AG20443 (cell line): ENCODE results near the gene IGF1R.

ENCODE experiments used
- DNase-seq: peaks from one replicate; pipeline ENCODE4 v3.0.0; 2012; ENCODE audit warnings: low spot score, mixed read lengths

IGF1R gene

DNA sequence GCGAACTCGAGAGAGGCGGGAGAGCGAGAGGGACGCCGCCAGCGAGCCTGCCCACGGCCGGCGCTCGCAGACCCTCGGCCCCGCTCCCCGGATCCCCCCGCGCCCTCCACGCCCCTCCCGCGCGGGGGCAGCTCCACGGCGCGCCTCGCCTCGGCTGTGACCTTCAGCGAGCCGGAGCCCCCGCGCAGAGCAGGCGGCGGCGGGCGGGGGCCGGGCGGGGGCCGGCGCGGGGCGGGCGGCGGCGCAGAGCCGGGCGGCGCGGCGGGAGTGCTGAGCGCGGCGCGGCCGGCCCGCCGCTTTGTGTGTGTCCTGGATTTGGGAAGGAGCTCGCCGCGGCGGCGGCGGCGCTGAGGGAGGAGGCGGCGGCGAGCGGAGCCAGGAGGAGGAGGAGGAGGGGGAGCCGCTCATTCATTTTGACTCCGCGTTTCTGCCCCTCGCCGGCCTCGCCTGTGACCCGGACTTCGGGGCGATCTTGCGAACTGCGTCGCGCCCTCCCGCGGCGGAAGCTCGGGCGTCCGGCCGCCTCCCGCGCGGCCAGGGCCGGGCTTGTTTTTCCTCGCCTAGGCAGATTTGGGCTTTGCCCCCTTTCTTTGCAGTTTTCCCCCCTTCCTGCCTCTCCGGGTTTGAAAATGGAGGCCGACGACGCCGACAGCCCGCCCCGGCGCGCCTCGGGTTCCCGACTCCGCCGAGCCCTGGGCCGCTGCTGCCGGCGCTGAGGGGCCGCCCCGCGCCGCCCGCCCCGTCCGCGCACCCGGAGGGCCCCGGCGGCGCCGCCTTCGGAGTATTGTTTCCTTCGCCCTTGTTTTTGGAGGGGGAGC lies 524 bp downstream of the IGF1R start:
- peak; percentile 51 for DNase-seq

GRCh38 chr15:98649472-98650416 lies 1.4 kb downstream of the IGF1R start:
- DNase-seq: peak; percentile 49

- DNase-seq: no peak
Measured at GRCh38 chr15:98650417-98651035, 2.2 kb downstream of the IGF1R start.

GRCh38 chr15:98651036-98651481 lies 2.7 kb downstream of the IGF1R start:
- peak; percentile 36 for DNase-seq

DNA sequence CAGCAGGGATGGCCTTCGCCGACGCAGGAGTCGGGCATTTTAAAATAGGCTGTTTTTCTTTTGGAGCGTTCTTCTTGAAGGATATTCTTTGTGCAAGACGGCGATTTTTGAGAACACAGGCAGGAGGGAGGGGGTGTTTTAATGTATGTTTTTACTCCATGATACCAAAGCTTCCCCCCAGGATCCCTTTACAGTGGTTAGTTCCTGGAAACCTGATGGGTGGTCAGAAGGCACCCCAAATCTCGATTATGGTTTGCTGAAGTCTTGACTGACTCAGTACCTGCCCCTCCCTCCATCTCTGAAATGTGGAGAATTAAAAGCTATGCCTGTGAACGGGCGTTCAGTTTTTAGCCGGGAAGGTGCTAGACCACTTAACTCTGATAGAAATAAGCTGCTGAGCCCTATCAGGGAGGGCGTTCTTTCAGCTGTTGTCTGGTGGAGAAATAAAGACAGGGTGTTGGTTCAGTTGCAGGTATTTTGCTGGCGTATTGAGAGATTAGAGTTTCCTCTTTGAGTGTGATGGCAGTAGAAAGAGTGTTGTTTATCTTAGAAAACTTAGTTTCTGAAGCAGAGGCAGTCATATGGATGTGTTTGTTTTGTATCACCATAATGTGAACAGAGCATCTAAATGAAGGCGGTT lies 3.4 kb downstream of the IGF1R start:
- no peak for DNase-seq

DNA sequence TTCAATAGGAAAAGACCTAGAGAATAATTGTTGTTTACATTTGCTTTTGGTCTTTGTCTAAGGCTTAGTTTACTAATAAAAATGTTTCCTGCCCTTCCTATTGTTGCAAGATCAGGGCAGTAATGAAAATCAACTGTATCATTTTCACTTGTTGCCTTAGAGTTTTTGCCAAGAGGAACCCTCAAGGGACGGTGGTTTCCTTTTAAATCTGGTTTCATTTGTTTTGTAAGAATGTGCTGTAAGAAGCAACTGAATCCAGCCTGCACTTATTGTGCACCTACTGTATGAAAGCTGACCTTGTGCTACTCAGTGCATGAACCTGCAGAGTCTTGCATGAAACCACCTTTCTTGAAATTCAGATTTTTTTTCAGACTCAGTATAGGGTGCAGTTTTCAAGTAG lies 5.3 kb downstream of the IGF1R start:
- no peak for DNase-seq

DNA sequence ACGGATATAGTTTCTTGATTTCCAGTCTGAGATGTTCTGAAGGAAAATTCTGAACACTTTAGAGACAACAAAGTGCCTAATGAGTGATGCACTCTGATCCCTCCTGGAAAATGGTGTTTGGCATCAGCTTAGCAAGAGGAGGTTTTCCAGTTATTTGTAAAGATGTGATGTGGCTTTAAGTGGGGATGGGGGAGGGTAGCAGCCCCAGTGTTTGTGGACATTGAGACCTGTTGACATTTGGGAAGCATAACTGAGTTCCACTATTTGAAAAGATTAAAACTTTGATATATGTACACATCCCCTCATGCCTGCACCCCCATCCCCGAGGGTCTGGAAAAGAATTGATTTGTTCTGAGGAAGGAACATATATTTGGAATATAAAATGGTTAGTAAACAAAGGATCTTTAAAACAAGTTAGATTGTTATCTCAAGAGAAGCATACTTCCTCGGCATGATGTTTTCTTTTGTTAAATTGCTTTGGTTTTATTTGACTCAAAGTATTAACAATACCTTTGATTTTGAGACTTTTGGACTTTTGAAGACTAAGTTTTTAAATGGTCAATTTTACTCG lies 6.5 kb downstream of the IGF1R start:
- DNase-seq: no peak

- DNase-seq: no peak
Measured at GRCh38 chr15:98655732-98656131, 7.4 kb downstream of the IGF1R start.

DNA sequence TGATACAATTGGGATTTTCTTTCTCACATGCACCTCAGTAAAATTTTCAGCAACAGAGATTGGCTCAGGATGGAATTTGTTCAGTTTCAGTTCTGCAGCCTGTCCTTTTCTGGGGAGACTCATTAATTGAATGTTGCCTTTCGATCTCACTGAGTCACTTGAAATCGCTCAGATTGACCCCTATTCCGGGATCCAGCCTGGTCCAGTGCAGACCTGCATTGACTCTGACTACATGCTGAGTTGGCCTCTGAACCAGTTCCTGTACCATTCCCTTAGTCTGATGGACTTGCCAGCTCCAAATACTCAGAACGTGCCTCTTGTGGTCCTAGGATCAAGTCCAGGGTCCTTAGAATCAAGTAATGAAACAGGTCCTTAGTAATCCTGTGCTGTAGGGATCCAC lies 9.4 kb downstream of the IGF1R start:
- no peak for DNase-seq

DNA sequence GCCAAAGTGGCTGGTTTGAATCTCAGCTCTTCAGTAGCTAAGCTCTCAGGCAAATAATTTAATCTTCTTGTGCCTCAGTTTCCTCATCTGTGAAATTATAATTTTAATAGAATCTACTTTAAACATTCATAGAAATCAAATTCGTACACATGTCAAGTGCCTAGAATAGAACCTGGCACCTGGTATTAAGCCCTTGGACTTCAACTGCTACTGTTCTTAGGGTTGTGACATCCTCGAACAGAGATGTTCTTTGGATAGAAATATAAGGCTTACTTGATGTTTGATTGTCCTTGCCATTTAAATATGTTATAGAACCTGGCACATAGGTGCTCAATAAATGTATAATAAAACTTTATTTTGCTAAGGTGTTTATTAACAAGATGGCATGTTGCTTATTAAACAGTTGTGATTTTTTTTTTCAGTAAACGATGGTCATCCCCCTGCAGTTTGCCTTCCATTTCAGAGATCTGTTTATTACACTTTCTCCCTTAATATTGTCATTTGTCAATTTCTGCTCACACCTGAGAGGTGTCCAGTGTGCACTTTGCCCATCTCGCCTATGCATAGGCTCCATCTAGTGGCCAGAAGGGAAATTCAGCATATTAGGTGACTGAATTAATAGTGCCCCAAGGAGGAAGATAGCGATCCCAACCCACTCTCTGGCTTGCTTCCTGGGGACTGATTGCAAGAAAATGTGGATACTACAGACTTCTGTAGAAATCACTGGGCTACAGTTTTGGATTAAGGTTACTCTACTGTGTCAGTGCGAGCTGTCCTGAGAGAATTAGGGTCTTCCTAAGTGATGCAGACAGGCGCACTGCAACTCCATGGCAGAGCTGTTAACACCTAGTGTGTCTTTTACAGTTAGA lies 10.7 kb downstream of the IGF1R start:
- peak; percentile 65 for DNase-seq

DNA sequence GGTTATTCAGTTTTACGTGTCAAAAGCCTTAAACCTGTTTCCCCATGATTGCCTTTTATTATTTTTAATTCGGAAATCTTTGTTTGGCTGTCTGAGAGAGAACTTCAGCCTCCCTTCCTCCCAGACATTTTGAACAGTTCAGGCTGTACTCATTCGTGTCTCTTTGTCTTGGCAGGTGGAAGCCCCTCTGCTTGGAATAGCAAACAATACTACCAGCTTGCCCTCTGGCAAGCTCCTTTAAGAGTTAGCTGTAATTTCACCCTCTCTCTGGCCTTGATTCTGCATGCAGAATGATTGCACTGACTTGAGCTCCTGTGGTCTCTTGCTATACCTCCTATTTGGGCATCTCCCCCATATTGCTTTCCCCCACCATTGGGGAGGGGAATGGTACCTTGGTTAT lies 11.7 kb downstream of the IGF1R start:
- no peak for DNase-seq

DNA sequence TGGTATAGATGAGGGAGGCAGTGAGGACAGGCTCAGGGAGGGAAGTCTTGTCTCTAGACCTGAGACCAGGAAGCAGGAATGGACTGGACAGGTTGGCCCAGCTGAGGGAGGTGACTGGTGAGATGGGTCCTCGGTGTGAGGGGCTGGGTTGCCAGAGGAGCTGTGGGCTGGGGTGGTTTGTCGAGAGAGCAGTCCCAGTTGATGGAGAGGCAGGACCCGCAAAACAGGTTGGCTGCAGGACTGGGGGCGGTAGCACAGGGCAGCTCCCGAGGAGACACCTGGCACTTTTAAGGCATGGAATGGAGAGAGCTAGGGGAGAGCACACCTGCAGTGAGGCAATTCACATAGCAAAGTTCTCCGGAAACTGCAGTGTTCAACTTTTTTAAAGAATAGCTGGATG lies 14.7 kb downstream of the IGF1R start:
- DNase-seq: no peak

- DNase-seq: no peak
Measured at GRCh38 chr15:98663606-98664005, 15.3 kb downstream of the IGF1R start.

- DNase-seq: no peak
Measured at GRCh38 chr15:98666441-98666840, 18.1 kb downstream of the IGF1R start.

DNA sequence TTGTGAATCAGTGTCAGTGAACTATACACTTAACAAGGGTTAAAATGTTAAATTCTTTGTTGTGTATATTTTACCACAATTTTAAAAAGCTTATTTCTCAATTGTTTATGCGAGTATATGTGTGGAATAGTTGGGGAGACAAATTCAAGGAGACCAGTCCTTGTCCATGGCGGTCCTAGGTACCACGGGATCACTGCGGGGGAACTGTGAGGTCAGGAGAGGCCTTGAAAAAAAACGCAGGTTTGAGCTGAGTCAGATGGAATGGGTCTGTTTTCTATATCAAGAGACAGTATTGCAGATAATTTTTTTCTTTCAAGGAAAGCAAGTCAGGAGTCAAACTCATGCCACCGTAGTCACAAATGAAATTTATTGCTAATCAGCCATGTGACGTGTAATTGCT lies 18.5 kb downstream of the IGF1R start:
- no peak for DNase-seq

DNA sequence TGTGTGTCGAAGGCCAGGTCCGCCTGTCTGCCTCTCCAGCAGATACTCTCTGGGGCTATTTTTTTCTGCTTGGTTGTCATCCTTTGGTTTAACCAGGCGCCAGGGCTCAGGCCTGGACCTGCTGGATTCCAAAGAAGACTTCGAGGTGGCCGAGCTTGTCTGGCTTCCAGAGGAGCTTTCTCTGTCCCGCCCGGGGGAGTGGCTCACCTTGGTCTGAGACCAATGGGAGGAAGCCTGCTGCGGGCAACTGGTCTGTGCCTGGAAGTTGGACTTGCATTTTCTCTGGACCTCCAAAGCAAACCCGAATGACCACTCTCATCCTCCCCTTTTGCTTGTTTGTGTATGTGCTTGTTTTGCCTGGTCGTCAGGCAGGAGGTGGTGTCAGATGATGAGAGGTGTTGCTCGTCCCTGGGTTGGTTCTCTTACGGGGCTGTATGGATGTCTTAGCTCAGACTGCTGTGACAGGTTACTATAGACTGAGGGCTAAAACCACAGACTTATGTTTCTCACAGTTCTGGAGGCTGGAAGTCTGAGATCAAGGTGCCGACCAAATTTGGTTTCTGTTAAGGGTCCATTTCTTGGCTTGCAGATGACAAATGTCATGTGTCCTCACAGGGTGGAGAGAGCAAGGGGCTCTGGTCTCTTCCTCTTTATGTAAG lies 19.3 kb downstream of the IGF1R start:
- no peak for DNase-seq

- DNase-seq: peak; percentile 38
Measured at GRCh38 chr15:98668566-98669308, 20.4 kb downstream of the IGF1R start.

- DNase-seq: no peak
Measured at GRCh38 chr15:98669638-98670037, 21.3 kb downstream of the IGF1R start.
